H4 (cell line): Measurements from ENCODE around the gene TAS1R2. TPM values are rescaled to one million over a fixed set of nuclear protein-coding genes. Genes with fewer than 3 reads are reported as not detected.

ENCODE experiments used
- DNase-seq: peaks from one replicate; pipeline ENCODE4 v3.0.0-alpha.2; 2015; ENCODE audit warnings: low spot score
- total RNA-seq: library from RNA; depleted of rRNA; stranded (reverse); fragments of >200 nt; shearing (Covaris generic); gene quantifications from 2 replicates; pipeline ENCODE4 v1.2.3, GENCODE V29; 2014

TAS1R2 gene
- total RNA-seq, 1 experiment from 2014 or later, result not detected

DNA sequence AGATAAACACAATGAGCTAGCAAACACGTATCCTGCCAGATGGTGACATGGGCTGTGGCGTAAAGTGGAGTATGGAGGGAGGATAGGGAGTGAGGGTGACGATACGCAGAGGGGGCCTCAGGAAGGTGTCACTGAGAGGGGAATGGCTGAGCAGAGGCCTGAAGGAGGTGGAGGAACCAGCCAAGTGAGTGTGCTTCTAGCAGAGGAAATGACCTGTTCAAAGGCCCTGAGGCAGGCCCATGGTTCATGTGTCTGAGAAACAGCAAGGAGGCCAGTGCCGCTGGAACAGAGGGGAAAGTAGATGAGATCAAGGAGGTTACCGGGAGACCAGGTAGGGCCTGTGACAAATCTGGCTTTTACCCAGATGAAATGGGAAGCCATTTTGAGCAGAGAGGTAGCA lies 36.0 kb downstream of the TAS1R2 start:
- no peak for DNase-seq

DNA sequence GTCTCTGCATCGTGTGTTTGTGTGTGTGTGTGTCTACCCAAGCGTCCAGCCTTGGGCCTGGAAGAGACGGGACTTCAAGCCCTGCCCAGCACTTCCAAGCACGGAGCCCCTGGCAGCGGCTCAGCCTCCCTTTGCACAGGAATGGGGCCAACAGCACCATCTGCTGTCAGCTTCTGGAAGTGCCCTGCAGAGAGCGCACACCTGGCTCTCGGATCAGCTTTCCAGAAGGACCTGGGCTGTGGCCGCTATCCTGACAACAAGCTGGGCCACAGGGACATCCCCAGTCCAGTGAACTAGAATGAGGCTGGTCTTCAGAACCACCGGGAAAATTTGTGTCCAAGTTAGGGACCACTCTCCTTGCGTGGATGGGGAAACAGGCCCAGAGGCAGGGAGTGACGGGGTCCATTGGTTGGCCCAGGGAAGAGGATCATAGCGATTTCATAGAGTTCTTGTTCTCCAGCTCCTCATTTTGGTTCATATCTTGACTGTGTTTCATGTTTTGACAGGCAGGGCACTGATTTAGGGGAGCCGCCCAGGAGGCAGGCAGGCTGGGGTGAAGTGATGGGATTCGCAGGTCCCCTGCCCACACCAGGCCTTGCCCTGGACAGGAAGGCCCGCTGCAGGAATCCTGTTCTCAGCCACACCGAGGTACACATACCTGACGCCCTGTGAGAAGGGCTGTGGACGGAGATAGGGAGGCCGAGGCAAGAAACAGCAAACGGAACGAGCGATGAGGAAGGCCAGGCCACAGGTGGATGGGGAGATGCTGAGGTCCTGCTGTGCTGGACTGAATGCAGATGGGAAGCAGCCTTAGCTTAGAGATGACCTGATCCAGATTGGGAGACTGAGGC lies 38.4 kb downstream of the TAS1R2 start:
- peak; percentile 62 for DNase-seq

DNA sequence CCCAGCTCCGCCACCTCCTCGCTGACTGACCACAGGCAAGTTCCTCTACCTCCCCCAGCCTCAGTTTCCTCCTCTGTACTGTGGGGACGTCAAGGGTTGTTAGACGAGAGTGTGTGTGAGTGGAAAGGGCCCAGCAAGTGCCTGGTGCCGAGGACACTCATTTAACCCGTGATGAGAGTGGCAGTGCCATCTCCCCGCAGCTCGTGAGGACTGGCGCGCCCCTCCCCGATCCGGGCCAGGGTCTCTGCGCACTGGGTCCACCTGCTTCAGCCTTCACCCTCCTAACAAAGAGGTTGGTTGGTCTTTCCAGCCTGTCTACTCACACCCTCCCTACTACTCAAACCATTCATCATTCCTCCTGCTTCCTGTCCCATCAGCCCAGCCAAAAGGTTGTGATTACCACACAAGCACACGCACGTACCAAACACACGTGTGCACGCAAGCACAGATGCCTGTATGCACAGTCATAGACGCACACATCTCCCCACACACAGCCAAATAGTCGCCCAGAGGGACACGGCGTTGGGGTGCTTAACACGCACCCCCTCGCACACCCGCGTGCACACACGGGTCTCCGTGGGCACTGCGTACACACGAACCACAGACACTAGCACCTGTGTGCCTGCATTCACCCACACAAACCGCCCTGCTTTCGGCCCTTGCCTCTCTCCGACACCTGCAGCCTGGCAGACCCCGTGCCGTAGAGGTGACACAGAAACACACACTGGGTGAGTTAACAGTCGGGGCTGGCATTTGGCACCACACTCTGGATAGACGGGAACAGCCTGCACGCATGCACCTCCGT lies 39.3 kb downstream of the TAS1R2 start:
- DNase-seq, result no peak

DNA sequence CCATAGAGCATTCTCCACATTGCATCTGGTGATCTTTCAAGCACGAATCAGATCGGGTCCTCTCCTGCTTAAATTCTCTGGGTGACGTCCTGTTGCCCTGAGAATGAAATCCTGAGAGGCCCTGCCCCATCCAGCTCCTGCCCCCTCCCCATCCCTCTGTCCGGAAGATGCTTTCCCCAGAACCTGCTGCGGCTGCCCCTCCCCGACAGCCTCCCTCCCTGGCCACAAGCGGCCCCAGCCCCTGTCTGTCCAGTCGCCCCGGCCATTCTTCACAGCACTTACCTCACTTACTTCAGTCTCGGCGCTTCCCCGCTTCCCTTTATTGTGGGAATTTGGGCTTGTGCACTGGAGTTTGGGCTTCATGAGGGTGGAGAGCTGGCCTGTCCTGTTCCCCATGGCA lies 40.3 kb downstream of the TAS1R2 start:
- no peak for DNase-seq

DNA sequence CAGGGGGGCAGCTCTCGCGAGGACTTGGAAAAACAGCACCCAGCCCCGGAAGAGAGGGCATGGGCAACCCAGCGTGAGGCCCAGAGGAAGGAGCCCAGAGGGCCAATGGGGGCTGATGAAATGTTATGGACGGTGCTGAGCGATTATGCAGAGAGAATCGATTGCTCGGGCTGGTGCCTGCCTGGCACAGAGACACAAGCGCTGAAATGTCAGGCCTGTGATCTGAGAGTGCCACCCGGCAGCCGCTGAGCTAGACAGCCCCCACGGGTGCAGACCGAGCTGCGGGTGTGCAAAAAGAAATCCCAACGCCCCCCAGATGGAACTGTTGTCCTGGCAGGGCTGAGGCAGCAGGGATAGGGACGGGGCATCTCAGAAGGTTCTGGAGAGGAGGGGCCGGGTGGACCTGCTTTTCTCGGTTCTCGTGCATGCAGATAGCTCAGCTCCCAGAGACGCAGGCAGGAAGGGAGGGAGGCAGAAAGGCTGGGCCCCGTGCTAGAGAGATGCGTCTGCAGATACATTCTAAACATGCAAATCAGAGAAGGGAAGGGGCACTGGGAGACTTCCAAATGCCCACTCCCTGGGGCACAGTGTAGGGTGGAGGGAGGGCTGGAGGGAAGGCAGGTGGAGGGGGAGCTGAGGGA lies 41.5 kb downstream of the TAS1R2 start:
- no peak for DNase-seq

DNA sequence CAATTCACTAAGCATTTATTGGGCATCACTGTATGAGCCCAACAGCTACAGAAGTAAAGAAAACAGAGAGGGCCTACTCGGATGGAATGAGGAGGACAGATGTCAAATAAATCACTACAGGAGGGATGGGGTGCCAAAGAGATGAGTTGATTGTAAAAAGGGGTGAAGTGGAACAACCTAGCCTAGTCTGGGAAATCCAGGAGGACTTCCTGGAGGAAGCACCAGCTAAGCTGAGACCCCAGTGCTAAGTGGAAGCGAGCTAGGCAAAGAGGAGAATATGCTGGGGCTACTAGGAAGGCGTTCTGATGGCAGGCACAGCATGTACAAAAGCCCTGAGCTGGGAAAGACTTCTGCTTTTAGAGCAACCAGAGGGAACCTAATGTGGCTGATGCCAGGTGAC lies 42.1 kb downstream of the TAS1R2 start:
- no peak for DNase-seq

DNA sequence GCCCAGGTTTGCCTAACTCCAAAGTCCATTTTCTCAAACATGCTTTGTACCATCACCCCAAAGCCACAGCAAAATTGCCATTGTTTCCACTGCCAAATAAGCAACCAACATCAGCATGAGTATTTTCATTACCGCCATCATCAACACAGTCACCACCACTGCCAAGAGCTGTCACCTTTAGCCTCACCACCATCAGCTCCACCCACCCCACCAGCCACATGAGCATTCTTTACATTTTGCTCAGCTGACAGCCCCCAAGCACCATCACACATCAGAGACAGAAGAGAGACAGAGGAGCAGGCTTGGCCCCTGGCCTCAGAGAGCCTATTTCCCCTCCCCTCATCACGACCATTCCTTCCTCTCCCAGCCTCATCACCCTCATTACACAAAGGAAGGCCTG lies 42.7 kb downstream of the TAS1R2 start:
- no peak for DNase-seq

DNA sequence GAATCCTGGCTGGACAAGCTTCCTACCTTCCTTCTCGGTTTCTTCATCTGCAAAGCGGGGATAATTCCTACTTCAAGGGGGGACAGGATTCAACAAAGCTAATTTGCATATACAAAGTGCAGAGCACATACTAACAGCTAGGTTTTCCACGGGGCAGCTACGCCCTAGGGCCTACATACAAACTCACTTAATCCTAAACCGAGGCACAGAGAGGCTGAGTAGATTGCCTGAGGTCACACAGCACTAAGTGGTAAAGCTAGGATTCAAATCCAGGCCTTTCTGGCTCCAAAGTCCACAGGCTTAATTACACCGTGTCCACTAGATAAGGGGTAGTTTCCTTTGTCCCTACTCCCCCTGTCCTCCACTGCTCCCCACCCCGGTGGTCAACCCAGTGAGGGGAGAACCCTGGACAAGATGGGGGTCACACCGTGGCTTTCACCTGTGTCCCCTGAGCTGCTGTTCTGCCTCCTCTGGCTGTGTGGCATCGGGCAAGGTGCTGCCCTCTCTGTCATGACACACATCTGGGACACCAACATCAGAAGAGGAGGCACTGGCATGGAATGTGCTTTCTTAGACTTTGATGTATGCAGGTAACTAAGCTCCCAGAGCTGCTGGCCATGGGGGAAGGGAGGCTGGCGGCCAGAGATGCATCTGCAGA lies 44.5 kb downstream of the TAS1R2 start:
- no peak for DNase-seq

DNA sequence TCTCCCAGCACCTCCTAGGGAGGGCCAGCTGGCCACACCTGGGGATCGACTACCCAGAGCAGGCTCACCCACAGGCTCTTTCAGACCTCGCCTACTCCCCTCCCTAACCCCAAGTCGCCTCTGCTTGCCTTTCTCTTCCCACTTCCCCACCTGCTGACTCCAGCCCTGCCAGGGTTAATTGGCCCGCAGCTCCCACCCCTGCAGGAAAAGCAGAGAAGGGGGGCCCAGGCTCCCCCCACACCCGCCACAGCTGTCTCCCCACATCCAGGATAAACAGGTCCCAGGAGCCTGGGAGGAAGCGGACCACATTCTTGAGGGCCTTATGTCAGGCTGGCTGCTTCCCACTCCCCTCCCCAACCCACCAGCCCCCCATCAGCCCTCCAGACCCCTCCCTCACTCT lies 45.0 kb downstream of the TAS1R2 start:
- DNase-seq, result no peak

DNA sequence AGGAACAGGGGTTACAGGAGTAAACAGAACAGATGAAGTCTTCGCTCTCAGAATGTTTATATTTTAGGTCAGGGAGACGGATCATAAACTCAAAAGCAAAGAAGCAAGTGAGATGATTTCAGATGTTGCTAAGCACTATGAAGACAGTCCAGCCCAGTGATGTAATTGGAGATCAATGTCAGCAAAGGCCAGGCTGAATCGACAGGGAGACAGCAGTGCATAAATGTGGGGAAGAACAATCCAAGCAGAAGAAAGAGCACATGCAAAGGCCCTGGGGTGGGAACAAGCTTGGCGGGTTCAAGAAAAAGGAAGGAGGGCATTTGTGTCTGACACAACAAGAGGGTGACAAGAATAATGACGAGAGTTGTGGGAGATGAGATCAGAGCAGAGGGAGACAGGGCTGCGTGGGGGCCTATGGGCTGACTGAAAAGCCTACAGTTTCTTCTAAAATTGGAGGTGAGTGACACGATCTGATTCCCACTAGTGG lies 47.0 kb downstream of the TAS1R2 start:
- DNase-seq, result no peak

DNA sequence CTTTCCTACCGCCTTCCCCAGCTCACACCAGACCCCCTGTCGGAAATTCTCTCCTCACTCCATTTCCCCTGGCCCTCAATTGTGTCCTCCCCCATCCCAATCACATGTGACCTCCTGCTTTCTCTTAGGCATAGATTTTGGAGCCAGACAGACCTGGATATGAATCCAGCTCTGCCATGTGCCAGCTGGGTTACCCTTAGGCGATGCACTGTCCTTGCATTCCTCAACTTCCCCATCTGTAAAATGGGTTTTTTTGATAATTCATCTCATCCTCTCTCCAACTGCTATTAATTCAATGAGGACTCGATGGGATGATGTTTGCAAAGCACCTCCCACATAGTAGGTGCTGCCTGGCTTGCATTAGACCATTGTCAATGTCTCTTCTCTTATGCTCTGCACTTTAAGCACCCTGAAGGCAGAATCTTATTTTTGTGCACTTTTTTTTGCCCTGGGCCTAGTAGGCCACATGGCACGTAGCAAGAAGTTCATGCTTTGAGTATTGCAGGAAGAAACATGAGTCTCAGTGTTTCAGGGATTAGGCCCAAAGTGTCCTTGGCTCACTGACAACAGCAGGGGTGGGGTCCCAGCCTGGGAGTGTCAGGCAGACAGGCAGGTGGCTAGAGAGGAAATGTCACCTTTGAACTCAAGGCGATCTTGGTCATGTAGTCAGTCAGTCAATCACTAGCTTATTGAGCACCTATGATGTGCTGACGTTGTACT lies 47.6 kb downstream of the TAS1R2 start:
- no peak for DNase-seq

DNA sequence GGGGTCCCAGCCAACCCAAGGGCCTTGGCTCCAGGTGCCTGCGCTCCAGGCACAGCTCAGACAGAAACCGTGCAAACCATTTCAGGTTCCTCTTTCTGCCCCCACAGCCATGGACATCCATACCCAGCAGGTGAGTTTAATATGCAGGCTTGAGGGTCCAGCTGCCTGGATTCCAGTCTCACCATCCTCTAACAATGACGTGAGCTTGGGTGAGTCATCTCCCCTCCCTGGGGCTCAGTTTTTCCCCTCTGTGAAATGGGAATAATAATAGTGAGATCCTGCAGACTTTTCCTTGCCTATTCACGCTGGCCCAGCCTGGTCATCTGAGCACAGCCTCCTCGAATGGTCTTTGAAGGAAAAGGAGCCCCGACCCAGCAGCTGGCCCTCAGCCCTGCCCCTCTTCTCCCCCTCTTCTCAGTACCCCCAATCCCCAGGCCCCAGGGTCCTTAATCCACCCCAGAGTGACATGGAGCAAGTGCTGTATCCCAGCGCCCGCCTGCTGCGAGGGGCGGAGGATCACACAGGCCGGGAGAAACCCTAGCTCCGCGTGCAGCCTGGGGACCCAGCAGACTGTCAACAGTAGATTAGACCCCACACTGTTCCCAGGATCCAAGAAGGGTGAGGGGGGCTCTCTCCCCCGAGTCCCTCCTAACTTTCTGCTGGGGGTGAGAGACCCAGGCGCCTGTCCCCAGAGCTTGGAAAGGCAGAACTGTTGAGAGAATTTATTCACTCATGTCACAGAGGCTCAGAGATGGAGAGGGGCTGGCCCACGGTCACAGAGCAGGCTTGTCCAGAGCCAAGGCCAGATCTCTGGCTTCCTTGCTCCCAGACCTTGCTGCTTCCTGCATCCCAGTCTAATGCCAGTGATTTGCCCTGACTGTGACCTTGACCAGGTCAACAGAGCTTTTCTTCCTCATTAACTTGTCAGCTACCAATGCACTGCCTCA lies 49.2 kb downstream of the TAS1R2 start:
- DNase-seq, result no peak

DNA sequence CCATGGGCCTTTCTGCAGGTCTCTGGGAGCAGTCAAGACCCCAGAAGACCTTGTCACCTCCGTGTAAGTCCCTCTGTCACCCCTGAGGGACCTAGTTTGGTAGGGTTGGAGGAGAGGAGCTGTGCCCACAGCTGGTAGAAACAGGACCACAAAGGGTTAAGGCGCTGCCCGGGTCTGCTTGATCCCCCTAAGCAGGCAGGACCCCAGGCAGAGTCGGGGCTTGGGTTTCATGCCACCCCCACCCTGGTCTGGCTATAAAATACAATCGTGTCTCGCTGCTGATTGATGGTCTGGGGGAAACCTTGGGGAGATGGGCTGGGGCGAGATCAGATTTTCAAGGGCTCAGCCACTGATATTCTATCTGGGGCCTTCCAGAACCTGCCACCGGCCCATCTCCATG lies 50.9 kb downstream of the TAS1R2 start:
- DNase-seq, result no peak

DNA sequence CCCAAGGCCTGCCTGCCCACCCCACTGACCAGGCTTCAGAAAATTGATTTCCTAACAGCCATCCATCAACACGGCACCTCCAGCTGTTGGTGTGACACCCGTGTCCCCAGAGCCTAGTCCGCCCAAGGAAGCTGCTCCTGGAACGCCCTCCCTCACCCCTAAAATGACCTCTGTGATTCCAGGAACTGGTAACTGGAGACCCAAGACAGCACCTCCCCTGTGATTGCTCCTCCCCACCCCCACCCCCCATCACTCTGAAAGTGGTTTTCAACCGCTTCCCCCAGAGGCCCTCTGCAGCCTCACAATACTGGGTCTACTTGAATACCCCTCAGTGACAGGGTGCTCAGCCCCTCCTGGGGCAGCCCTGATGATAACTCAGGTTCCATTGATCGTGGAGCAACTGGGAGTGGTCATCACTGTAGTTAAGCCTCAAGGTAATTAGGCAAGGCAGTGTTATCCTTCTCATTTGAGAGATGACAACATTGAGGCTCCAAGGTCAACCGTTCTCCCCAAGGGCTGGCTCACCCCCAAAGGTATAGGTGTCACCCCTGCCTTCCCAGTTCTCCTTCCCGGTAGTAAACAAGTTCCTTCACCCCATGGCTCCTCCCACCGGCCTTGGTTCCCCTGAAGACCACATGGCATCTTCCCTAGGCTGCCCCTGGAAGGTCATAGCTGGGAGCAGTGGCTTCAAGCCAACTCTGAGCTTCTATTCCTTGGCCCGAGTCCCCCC lies 52.0 kb downstream of the TAS1R2 start:
- DNase-seq, result no peak

DNA sequence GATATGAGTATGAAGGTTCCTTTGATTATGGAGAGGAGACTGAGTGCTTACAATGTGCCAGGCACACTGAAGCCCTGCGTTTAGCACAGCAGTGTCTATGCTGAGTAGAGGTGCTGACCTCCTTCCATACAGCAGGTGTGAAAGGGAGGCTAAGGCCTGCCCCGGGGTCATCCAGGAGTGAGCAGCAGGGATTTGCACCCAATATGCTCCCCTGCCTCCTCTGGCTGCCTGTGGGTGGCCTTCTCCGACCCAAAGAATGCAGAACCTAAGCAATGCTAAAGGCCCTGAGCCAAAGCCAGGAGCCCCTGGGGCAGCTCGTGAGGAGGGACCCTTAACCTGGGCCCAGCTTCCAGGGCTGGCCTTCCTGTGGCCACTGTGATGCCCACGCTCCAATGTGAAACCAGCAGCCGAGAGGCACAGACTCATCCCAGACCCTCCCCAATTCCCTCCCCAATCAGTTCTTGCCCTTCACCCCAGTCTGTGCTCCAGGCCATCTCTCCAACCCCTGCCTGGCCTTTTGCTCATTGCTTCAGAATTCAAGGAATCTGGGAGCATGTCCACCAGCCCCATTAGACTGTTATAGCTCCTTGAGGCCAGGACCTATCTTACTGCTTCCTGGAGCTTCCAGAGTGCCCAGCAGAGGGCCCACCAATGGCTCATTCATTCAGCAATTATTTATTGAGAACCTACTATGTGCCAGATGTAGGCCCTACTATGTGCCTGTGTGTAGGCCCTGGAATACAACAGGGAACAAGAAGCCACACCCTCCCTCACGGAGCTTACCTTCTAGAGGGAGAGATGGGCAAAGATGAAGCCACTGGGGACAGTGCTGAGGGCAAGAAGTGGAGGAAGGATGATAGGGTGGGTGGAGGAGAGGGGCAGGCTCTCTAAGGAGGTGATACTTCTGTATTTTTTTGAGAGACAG lies 53.3 kb downstream of the TAS1R2 start:
- no peak for DNase-seq

DNA sequence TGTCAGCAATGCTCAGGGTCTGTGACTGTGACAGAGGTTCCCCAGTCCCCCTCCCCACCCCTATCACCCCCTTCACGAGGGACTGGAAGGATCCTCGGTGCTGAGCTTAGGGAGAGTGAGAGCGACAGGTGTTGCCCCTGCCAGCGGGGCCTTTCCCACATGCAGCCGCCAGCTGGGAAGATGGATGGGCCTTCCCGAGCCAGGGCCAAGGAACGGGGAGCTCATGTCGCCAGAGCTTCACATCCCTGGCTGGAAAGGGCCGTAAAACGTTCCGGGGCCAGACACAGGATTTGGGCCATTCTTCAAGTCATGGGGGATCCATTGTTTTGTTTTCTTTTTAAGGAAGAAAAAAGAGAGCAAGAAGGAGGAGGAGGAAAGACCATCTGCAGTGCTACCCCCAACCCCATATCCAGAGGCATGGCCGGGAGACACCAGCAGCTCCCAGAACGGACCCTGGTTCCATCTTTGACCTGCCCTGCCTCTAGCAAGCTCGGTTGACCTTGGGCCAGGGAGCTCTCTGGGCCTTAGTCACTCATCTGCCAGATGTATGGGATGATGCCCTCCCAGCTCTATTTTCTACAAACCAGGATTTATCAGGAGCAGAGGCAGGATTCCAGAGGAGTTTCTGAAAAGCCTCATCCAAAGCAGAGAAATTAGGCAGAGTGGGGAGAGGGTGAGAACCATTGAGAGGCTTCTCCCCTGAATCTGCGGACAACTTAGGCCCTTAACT lies 54.1 kb downstream of the TAS1R2 start:
- DNase-seq, result no peak

DNA sequence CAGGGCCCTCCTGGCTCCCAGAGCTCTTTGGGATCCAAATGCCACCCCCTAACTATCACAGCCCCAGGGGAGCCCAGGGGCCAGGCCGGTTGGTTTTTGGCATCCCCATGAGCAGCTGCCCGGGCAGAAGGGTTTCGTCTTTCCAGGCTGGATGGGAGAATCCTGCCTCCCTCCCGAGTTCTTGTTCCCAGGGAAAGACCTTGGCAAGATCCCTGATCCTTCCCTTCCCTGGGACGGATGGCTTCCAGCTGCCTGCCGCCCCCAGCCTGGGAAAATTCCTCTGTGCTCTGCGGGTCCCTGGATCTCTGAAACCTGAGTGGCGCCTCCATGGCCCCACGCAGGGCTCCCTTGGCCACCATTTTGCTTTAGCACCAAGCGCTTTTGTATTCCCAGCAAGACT lies 55.6 kb downstream of the TAS1R2 start:
- DNase-seq, result no peak
